ENCODE measurements around the gene YWHAH. TPM values are rescaled to one million over a fixed set of nuclear protein-coding genes. Genes with fewer than 3 reads are reported as not detected.

Gene YWHAH
- total RNA-seq, 2 experiments from 2014 or later: 113 to 145 TPM

DNA sequence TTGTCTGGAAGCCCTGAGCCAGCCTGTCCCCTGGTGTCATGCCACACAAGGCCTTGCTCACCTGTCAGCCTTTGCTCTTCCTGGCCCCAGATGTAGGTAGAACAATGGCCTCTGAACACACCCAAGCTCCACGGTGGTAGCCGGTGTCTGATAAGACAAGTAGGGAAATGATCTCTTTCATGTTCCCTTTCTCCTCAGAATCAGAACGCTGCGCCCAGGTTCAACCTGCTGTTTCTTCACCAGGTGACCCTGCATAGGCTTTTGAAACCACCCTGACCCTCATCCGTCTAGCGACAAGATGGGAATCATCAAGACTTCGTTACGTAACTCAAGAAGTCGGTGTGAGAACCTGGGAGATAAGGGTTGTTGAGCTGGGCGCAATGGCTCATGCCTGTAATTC, 28.7 kb upstream of the YWHAH start:
- ChIA-PET POLR2A (no interaction called here), CTCF (ENCODE audit: unreplicated experiment) (no interaction called here)
- no peaks in the 10 kb centered on the region for H4K20me1 ChIP-seq (ENCODE audit: insufficient read depth, low read length)
- H3K4me2 ChIP-seq (ENCODE audit: low read length): no peak overlapping the region
- DNase-seq (ENCODE audit: low spot score): no peak
- peaks cover 12% of the 10 kb centered on the region for H3K4me1 ChIP-seq (ENCODE audit: insufficient read depth, low read length, poor library complexity, severe bottlenecking)
- H3K79me2 ChIP-seq (ENCODE audit: insufficient read depth, low read depth, low read length): no peaks in the 10 kb centered on the region
- H3K9me2 ChIP-seq (ENCODE audit: insufficient read depth, low read length): no peaks in the 10 kb centered on the region
- no peak overlapping the region for H3K27ac ChIP-seq (ENCODE audit: low read depth, low read length, poor library complexity, severe bottlenecking)
- peaks cover under 1% of the 10 kb centered on the region; the same call in 1 of the 2 replicates for H3K36me3 ChIP-seq (ENCODE audit: insufficient read depth, low read length)
- no peaks in the 10 kb centered on the region for H3K9me3 ChIP-seq (ENCODE audit: low read length)
- intact Hi-C loops (cut with micrococcal nuclease; ENCODE audit: unreplicated experiment): no loop called here
- H3K4me3 ChIP-seq (ENCODE audit: low read depth, low read length, poor library complexity, severe bottlenecking): no peak overlapping the region
- no peak overlapping the region for H2AFZ ChIP-seq (ENCODE audit: low read length)
- no peak for TF ChIP-seq EZH2phosphoT487 (IDR thresholded peaks at IDR 0.05; ENCODE audit: borderline replicate concordance, low read depth, low read length)
- TF ChIP-seq, protein P1, sequence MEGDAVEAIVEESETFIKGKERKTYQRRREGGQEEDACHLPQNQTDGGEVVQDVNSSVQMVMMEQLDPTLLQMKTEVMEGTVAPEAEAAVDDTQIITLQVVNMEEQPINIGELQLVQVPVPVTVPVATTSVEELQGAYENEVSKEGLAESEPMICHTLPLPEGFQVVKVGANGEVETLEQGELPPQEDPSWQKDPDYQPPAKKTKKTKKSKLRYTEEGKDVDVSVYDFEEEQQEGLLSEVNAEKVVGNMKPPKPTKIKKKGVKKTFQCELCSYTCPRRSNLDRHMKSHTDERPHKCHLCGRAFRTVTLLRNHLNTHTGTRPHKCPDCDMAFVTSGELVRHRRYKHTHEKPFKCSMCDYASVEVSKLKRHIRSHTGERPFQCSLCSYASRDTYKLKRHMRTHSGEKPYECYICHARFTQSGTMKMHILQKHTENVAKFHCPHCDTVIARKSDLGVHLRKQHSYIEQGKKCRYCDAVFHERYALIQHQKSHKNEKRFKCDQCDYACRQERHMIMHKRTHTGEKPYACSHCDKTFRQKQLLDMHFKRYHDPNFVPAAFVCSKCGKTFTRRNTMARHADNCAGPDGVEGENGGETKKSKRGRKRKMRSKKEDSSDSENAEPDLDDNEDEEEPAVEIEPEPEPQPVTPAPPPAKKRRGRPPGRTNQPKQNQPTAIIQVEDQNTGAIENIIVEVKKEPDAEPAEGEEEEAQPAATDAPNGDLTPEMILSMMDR (conservative IDR thresholded peaks at IDR 0.05; ENCODE audit: low read length): no peak
- no TSS peak for BruUV-seq (replicated peaks)

DNA sequence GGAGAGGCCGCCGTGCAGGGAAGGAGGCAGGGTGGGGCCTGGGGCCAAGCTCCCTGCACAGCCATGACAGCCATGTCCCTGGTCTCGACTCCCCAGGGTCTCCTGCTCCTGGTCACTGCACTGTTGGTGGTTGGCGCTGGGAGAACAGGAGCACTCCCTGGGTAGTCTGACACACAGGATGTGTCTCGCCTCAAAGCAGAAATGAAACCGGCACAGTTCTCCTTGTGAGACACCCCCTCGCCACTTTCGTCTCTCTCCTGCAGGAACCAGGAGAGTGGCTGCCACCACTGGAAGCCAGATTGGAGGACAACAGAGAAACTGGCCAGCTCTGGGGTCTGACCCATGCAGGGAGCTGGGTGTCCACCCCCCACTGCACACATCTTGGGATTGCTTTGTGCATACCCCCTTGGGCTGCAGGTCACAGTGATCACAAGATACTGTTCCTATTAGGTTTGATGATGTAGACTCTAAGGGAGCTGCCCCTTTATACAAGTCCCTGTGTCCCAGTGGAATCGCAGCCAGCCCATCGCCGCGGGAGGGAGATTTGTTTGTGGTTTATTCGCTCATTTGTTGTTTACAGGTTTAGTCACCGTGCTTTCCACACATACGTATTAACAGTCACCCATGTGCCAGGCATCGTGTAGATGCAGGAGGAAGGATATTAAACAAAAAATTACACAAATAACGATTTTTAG, 27.0 kb upstream of the YWHAH start:
- ChIA-PET CTCF (ENCODE audit: unreplicated experiment) (no interaction called here), POLR2A (interaction anchor here (0.6 kb wide), 1 partner anchor 17 kb away, joined by 5 read pairs; no protein-coding TSS in a partner anchor)
- no peaks in the 10 kb centered on the region for H3K9me2 ChIP-seq (ENCODE audit: insufficient read depth, low read length)
- H4K20me1 ChIP-seq (ENCODE audit: insufficient read depth, low read length): no peaks in the 10 kb centered on the region
- intact Hi-C loops (cut with micrococcal nuclease; ENCODE audit: unreplicated experiment): no loop called here
- no peaks in the 10 kb centered on the region for H3K36me3 ChIP-seq (ENCODE audit: insufficient read depth, low read length)
- peak; percentile 58 for DNase-seq (ENCODE audit: low spot score)
- peak overlapping the region; percentile 37 for H3K4me2 ChIP-seq (ENCODE audit: low read length)
- no peak overlapping the region for H3K27ac ChIP-seq (ENCODE audit: low read depth, low read length, poor library complexity, severe bottlenecking)
- no peaks in the 10 kb centered on the region for H3K79me2 ChIP-seq (ENCODE audit: insufficient read depth, low read depth, low read length)
- H3K4me3 ChIP-seq (ENCODE audit: low read depth, low read length, poor library complexity, severe bottlenecking): no peak overlapping the region
- H2AFZ ChIP-seq (ENCODE audit: low read length): no peak overlapping the region
- H3K9me3 ChIP-seq (ENCODE audit: low read length): no peaks in the 10 kb centered on the region
- BruUV-seq (replicated peaks): no TSS peak
- TF ChIP-seq EZH2phosphoT487 (IDR thresholded peaks at IDR 0.05; ENCODE audit: borderline replicate concordance, low read depth, low read length): no peak
- TF ChIP-seq, protein P1 (conservative IDR thresholded peaks at IDR 0.05; ENCODE audit: low read length): no peak
- peaks cover 14% of the 10 kb centered on the region for H3K4me1 ChIP-seq (ENCODE audit: insufficient read depth, low read length, poor library complexity, severe bottlenecking)

DNA sequence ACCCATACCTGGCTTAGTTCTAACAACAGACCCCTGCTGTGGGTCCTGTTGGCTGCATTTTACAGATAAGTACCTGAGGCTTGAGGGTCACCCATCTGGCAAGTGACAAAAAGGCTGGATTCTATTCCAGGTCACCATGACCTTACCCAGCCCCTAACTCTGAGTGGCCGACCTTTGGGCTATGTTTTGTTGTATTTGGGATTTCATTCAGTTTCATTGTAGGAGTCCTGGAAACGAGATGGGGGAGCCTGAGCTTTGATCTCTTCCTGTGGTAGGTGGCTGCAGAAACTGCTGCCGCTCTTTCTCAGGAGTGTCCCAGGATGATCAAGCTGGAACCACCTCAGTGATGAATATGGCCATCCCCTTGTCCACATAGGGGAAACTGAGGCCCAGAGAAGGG, 24.6 kb upstream of the YWHAH start:
- Histone ChIP-seq H3K9me2 (ENCODE audit: insufficient read depth, low read length) (no peaks in the 10 kb centered on the region), H3K4me1 (ENCODE audit: insufficient read depth, low read length, poor library complexity, severe bottlenecking) (peaks cover 29% of the 10 kb centered on the region), H3K9me3 (ENCODE audit: low read length) (no peaks in the 10 kb centered on the region), H3K36me3 (ENCODE audit: insufficient read depth, low read length) (no peaks in the 10 kb centered on the region), H2AFZ (ENCODE audit: low read length) (no peak overlapping the region), H3K4me3 (ENCODE audit: low read depth, low read length, poor library complexity, severe bottlenecking) (no peak overlapping the region), H3K4me2 (ENCODE audit: low read length) (no peak overlapping the region), H3K27ac (ENCODE audit: low read depth, low read length, poor library complexity, severe bottlenecking) (no peak overlapping the region), H3K79me2 (ENCODE audit: insufficient read depth, low read depth, low read length) (no peaks in the 10 kb centered on the region), H4K20me1 (ENCODE audit: insufficient read depth, low read length) (no peaks in the 10 kb centered on the region)
- DNase-seq (ENCODE audit: low spot score): no peak
- intact Hi-C loops (cut with micrococcal nuclease; ENCODE audit: unreplicated experiment): no loop called here
- ChIA-PET CTCF (ENCODE audit: unreplicated experiment) (no interaction called here), POLR2A (interaction anchor here (1.1 kb wide), 1 partner anchor 13 kb away, joined by 3 read pairs; no protein-coding TSS in a partner anchor)
- BruUV-seq (replicated peaks): no TSS peak
- no peak for TF ChIP-seq EZH2phosphoT487 (IDR thresholded peaks at IDR 0.05; ENCODE audit: borderline replicate concordance, low read depth, low read length)
- TF ChIP-seq, protein P1 (conservative IDR thresholded peaks at IDR 0.05; ENCODE audit: low read length): no peak
